ENCODE measurements around the gene RPUSD1. TPM values are rescaled to one million over a fixed set of nuclear protein-coding genes. Genes with fewer than 3 reads are reported as not detected.

RPUSD1 gene
- total RNA-seq, 1 experiment from 2014 or later: 59.9 TPM

- no peaks in the 10 kb centered on the region for H3K79me2 ChIP-seq (ENCODE audit: insufficient read depth, low read length)
- no peaks in the 10 kb centered on the region for H3K9me2 ChIP-seq (ENCODE audit: insufficient read depth)
- no TSS peak for BruUV-seq (replicated peaks)
- POLR2A ChIA-PET: no interaction called here
- H3K4me2 ChIP-seq (ENCODE audit: low read length): no peak overlapping the region
- no peaks in the 10 kb centered on the region for H3K9me3 ChIP-seq (ENCODE audit: control insufficient read depth in 1 of 2, insufficient read depth in 1 of 2, low read depth in 1 of 2, low read length in 2 of 2)
- TF ChIP-seq EGR1 (IDR thresholded peaks at IDR 0.05; ENCODE audit: low read depth): no peak
- no peak for TF ChIP-seq JUND (IDR thresholded peaks at IDR 0.05)
- no peak for TF ChIP-seq ZFX (IDR thresholded peaks at IDR 0.05)
- no peak for TF ChIP-seq ELF1 (IDR thresholded peaks at IDR 0.05; ENCODE audit: borderline replicate concordance, low read depth)
- TF ChIP-seq SRF (IDR thresholded peaks at IDR 0.05; ENCODE audit: low read depth): no peak
- TF ChIP-seq EZH2phosphoT487 (IDR thresholded peaks at IDR 0.05; ENCODE audit: borderline replicate concordance): no peak
- TF ChIP-seq YY1 (IDR thresholded peaks at IDR 0.05; ENCODE audit: extremely low read depth, insufficient replicate concordance, low read depth, low read length): no peak
- no peak overlapping the region for H2AFZ ChIP-seq (ENCODE audit: low read depth, low read length, poor library complexity, severe bottlenecking)
- intact Hi-C loops (cut with micrococcal nuclease): no loop called here
- CTCF ChIA-PET: no interaction called here
- H3K27ac ChIP-seq (ENCODE audit: low read depth, low read length): no peak overlapping the region
- DNase-seq (ENCODE audit: low read depth, low spot score) (no peak), ATAC-seq (no peak)
- no peaks in the 10 kb centered on the region for H3K36me3 ChIP-seq (ENCODE audit: control insufficient read depth in 1 of 2, insufficient read depth in 2 of 2, low read length in 2 of 2)
- H3K27me3 ChIP-seq (ENCODE audit: insufficient read depth, low read length): no peaks in the 10 kb centered on the region
- H4K20me1 ChIP-seq (ENCODE audit: insufficient read depth): no peaks in the 10 kb centered on the region
- no peak overlapping the region for H3K9ac ChIP-seq (ENCODE audit: low read length)
- peaks cover 18% of the 10 kb centered on the region in 2 experiments for H3K4me1 ChIP-seq (ENCODE audit: control insufficient read depth in 1 of 2, insufficient read depth in 2 of 2, low read length in 2 of 2)
- RAD21 ChIA-PET (ENCODE audit: low non-redundant PET in 1 of 2, low total read pairs in 2 of 2, uncharacterized antibody in 2 of 2, unreplicated experiment in 2 of 2): no interaction called here
- no peak overlapping the region for H3K4me3 ChIP-seq (replicated peaks in 1 of 2; ENCODE audit: low read depth in 1 of 2, low read length in 2 of 2)
Measured at GRCh38 chr16:819336-820043, 31.3 kb upstream of the RPUSD1 start.

GRCh38 chr16:818592-818991 is 30.4 kb upstream of the RPUSD1 start:
- Histone ChIP-seq H3K79me2 (ENCODE audit: insufficient read depth, low read length) (no peaks in the 10 kb centered on the region), H3K36me3 (ENCODE audit: control insufficient read depth in 1 of 2, insufficient read depth in 2 of 2, low read length in 2 of 2) (no peaks in the 10 kb centered on the region), H3K9me2 (ENCODE audit: insufficient read depth) (no peaks in the 10 kb centered on the region), H2AFZ (ENCODE audit: low read depth, low read length, poor library complexity, severe bottlenecking) (no peak overlapping the region), H3K4me3 (replicated peaks in 1 of 2; ENCODE audit: low read depth in 1 of 2, low read length in 2 of 2) (no peak overlapping the region), H3K27ac (ENCODE audit: low read depth, low read length) (no peak overlapping the region), H3K4me1 (ENCODE audit: control insufficient read depth in 1 of 2, insufficient read depth in 2 of 2, low read length in 2 of 2) (peaks cover 24 to 27% of the 10 kb centered on the region in 2 experiments), H4K20me1 (ENCODE audit: insufficient read depth) (no peaks in the 10 kb centered on the region), H3K4me2 (ENCODE audit: low read length) (no peak overlapping the region), H3K27me3 (ENCODE audit: insufficient read depth, low read length) (no peaks in the 10 kb centered on the region), H3K9ac (ENCODE audit: low read length) (no peak overlapping the region), H3K9me3 (ENCODE audit: control insufficient read depth in 1 of 2, insufficient read depth in 1 of 2, low read depth in 1 of 2, low read length in 2 of 2) (no peaks in the 10 kb centered on the region)
- POLR2A ChIA-PET: no interaction called here
- CTCF ChIA-PET: no interaction called here
- RAD21 ChIA-PET (ENCODE audit: low non-redundant PET in 1 of 2, low total read pairs in 2 of 2, uncharacterized antibody in 2 of 2, unreplicated experiment in 2 of 2): no interaction called here
- ATAC-seq: no peak
- BruUV-seq (replicated peaks): no TSS peak
- no peak for DNase-seq (ENCODE audit: low read depth, low spot score)
- TF ChIP-seq SIN3A (IDR thresholded peaks at IDR 0.05; ENCODE audit: low read depth) (no peak), EGR1 (IDR thresholded peaks at IDR 0.05; ENCODE audit: low read depth) (no peak), REST (IDR thresholded peaks at IDR 0.05; ENCODE audit: low read depth) (no peak), JUND (IDR thresholded peaks at IDR 0.05) (no peak), MAX (IDR thresholded peaks at IDR 0.05) (no peak), FOSL1 (IDR thresholded peaks at IDR 0.05; ENCODE audit: low read depth) (no peak), YY1 (IDR thresholded peaks at IDR 0.05; ENCODE audit: extremely low read depth, insufficient replicate concordance, low read depth, low read length) (no peak), POLR2A (IDR thresholded peaks at IDR 0.05; ENCODE audit: borderline replicate concordance, extremely low read depth, insufficient read depth, insufficient read length) (no peak), ATF3 (IDR thresholded peaks at IDR 0.05) (no peak)
- intact Hi-C loops (cut with micrococcal nuclease): no loop called here

Data from HCT116 (cell line).